Osteoblast (primary cell): ENCODE results near the gene PTPN2. TPM values are rescaled to one million over a fixed set of nuclear protein-coding genes. Genes with fewer than 3 reads are reported as not detected.

Experiments
- DNase-seq: peaks from one replicate; pipeline ENCODE4 v3.0.0; 2011; ENCODE audit warnings: low spot score, mixed read lengths; ENCODE audit not compliant: insufficient read length; ENCODE audit errors: missing footprints
- H2AFZ ChIP-seq: 2 replicates; pipeline ENCODE4 v1.6.0; 2011; ENCODE audit warnings: mild to moderate bottlenecking, low read length
- H3K27ac ChIP-seq: 2 replicates; pipeline ENCODE4 v1.5.1; 2011; ENCODE audit warnings: mild to moderate bottlenecking, low read depth, low read length, moderate library complexity
- H3K27me3 ChIP-seq: 2 replicates; pipeline ENCODE4 v1.6.0; 2012; ENCODE audit warnings: mild to moderate bottlenecking, control low read depth, inconsistent platforms, low read length, moderate library complexity; ENCODE audit not compliant: insufficient read depth
- H3K36me3 ChIP-seq: 2 replicates; pipeline ENCODE4 v1.5.1; 2011; ENCODE audit warnings: mild to moderate bottlenecking, low read length, control low read depth, moderate library complexity; ENCODE audit not compliant: insufficient read depth
- H3K4me1 ChIP-seq: 2 replicates; pipeline ENCODE4 v1.5.1; 2011; ENCODE audit warnings: mild to moderate bottlenecking, low read length, control low read depth, moderate library complexity; ENCODE audit not compliant: insufficient read depth
- H3K4me2 ChIP-seq: 2 replicates; pipeline ENCODE4 v1.6.0; 2011; ENCODE audit warnings: mild to moderate bottlenecking, low read length; ENCODE audit not compliant: insufficient read depth
- H3K4me3 ChIP-seq: fragments of 200-600 bp; sonication (generic); 3 replicates; pipeline ENCODE4 v1.5.1; 2012; ENCODE audit warnings: mild to moderate bottlenecking, low read length, inconsistent platforms; ENCODE audit not compliant: insufficient read depth
- H3K79me2 ChIP-seq: 2 replicates; pipeline ENCODE4 v1.6.0; 2012; ENCODE audit warnings: mild to moderate bottlenecking, low read length, control low read depth, inconsistent platforms; ENCODE audit not compliant: insufficient read depth
- H3K9me3 ChIP-seq: 2 replicates; pipeline ENCODE4 v1.5.1; 2011; ENCODE audit warnings: low read depth, low read length, control low read depth
- H4K20me1 ChIP-seq: 2 replicates; pipeline ENCODE4 v1.6.0; 2012; ENCODE audit warnings: mild to moderate bottlenecking, low read length, control low read depth; ENCODE audit not compliant: insufficient read depth
- total RNA-seq: library from RNA; depleted of rRNA; stranded (reverse); fragments of >200 nt; gene quantifications from 2 replicates; pipeline ENCODE4 v1.2.3, GENCODE V29; 2012
- TF ChIP-seq, protein P1 (sequence below): IDR thresholded peaks from 2 replicates; pipeline ENCODE4 v1.5.1; 2011; ENCODE audit warnings: mild to moderate bottlenecking, low read depth, low read length, moderate library complexity; ENCODE audit errors: extremely low read depth

Gene PTPN2
- total RNA-seq, 1 donor: 37.6 TPM

DNA sequence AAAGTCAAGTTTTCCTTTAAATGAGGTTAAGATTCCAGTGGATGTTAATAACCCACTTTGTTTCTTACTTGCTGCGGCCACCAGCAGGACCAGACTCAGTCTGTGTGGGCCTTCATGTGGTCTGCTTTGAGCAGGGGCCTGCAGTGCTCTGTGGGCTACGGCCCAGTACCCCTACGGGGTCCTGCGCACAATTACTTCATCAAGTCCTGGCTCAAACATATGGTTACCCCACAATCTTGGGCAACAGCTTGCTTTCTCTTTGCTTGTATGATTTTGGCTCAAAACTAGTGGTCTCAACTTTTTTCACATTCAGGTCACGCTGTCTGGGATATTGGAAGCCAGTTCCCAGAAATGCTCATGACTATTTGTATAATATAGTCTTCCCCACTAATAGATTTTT, 64.2 kb downstream of the PTPN2 start:
- H3K27ac ChIP-seq: no peak overlapping the region

DNA sequence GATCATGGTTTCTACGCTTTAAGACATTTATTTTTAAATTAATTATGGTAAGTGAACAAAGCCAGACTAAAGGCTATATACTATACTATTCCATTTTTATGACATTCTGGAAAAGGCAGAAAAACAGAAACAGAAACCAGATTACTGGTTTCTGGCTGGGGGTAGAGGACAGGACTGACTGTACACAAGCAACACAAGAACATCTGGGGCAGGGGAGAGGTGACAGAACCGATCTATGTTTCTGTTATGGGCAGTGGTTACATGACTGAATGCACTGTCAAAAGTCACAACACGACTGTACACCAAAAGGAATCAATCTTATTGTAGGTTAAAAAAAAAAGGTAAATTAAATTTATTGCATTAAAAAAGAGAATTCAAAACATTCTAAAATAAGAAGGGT, 64.7 kb downstream of the PTPN2 start:
- Histone ChIP-seq H3K4me1 (no peaks in the 10 kb centered on the region), H3K79me2 (no peaks in the 10 kb centered on the region), H2AFZ (no peak overlapping the region), H3K4me2 (no peak overlapping the region), H3K4me3 (no peak overlapping the region), H3K27ac (no peak overlapping the region), H3K36me3 (peaks cover 6% of the 10 kb centered on the region), H3K9me3 (no peaks in the 10 kb centered on the region), H4K20me1 (no peaks in the 10 kb centered on the region), H3K27me3 (no peaks in the 10 kb centered on the region)
- DNase-seq: no peak
- TF ChIP-seq, protein P1, sequence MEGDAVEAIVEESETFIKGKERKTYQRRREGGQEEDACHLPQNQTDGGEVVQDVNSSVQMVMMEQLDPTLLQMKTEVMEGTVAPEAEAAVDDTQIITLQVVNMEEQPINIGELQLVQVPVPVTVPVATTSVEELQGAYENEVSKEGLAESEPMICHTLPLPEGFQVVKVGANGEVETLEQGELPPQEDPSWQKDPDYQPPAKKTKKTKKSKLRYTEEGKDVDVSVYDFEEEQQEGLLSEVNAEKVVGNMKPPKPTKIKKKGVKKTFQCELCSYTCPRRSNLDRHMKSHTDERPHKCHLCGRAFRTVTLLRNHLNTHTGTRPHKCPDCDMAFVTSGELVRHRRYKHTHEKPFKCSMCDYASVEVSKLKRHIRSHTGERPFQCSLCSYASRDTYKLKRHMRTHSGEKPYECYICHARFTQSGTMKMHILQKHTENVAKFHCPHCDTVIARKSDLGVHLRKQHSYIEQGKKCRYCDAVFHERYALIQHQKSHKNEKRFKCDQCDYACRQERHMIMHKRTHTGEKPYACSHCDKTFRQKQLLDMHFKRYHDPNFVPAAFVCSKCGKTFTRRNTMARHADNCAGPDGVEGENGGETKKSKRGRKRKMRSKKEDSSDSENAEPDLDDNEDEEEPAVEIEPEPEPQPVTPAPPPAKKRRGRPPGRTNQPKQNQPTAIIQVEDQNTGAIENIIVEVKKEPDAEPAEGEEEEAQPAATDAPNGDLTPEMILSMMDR: no peak

More for the DNA sequence above, 64.2 kb downstream of the PTPN2 start:
- Histone ChIP-seq H3K36me3 (peaks cover 4% of the 10 kb centered on the region), H3K4me1 (no peaks in the 10 kb centered on the region), H2AFZ (no peak overlapping the region), H3K4me2 (no peak overlapping the region), H4K20me1 (no peaks in the 10 kb centered on the region), H3K9me3 (no peaks in the 10 kb centered on the region), H3K79me2 (no peaks in the 10 kb centered on the region), H3K4me3 (no peak overlapping the region), H3K27me3 (no peaks in the 10 kb centered on the region)
- no peak for DNase-seq
- TF ChIP-seq, protein P1: no peak

- Histone ChIP-seq H2AFZ (no peak overlapping the region), H3K36me3 (peaks cover 6% of the 10 kb centered on the region), H3K79me2 (no peaks in the 10 kb centered on the region), H3K27me3 (no peaks in the 10 kb centered on the region), H3K9me3 (no peaks in the 10 kb centered on the region), H3K4me1 (no peaks in the 10 kb centered on the region), H4K20me1 (no peaks in the 10 kb centered on the region), H3K4me2 (no peak overlapping the region), H3K27ac (no peak overlapping the region), H3K4me3 (no peak overlapping the region)
- TF ChIP-seq, protein P1: no peak
- no peak for DNase-seq
Measured at GRCh38 chr18:12818243-12818642, 65.8 kb downstream of the PTPN2 start.

- no peaks in the 10 kb centered on the region for H3K9me3 ChIP-seq
- DNase-seq: no peak
- TF ChIP-seq, protein P1: no peak
- H3K79me2 ChIP-seq: no peaks in the 10 kb centered on the region
- H4K20me1 ChIP-seq: no peaks in the 10 kb centered on the region
- H3K36me3 ChIP-seq: peaks cover 9% of the 10 kb centered on the region
- H3K4me1 ChIP-seq: no peaks in the 10 kb centered on the region
- no peak overlapping the region for H3K27ac ChIP-seq
- H3K4me2 ChIP-seq: no peak overlapping the region
- no peak overlapping the region for H2AFZ ChIP-seq
- H3K4me3 ChIP-seq: no peak overlapping the region
- H3K27me3 ChIP-seq: no peaks in the 10 kb centered on the region
Measured at GRCh38 chr18:12816451-12816850, 67.6 kb downstream of the PTPN2 start.
